ENCODE measurements around the gene PSMC4.

PSMC4 gene

DNA sequence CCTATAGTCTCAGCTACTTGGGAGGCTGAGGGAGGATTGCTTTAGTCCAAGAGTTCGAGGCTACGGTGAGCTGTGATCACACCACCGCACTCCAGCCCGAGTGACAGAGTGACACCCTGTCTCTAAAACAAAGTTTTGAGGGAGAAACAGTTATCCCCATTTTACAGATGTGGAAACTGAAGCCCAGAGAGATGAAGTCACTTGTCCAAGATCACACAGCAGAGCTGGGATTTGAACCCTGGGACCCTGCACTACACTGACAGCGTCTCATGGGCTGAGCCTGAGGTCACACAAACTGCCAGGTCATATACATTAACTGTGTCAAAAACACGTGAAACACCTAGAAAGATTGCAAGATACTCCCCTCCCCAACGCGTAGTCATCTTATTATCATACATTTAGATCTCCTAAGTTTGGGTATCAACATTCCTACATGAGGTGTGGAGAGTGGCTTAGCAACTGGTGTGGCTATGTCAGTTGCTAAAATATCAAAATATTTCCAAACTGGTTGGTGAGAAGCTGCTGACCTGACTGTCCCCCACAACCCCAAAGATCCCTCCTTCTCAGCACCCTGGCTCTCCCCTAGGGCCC, 44.7 kb upstream of the PSMC4 start:
- Histone ChIP-seq H3K9me3 (ENCODE audit: insufficient read depth, low read length) (no peaks in the 10 kb centered on the region), H4K20me1 (ENCODE audit: insufficient read depth, low read length) (no peaks in the 10 kb centered on the region), H3K4me2 (ENCODE audit: low read length) (no peak overlapping the region), H3K4me3 (ENCODE audit: low read length) (no peak overlapping the region), H3K4me1 (ENCODE audit: low read length) (no peaks in the 10 kb centered on the region), H3K27me3 (ENCODE audit: low read depth, low read length) (no peaks in the 10 kb centered on the region), H2AFZ (ENCODE audit: low read depth, low read length) (no peak overlapping the region), H3K36me3 (replicated peaks; ENCODE audit: low read depth, low read length) (no peaks in the 10 kb centered on the region), H3K27ac (ENCODE audit: low read length) (no peak overlapping the region), H3K9ac (ENCODE audit: low read length) (no peak overlapping the region), H3K79me2 (ENCODE audit: low read length) (no peaks in the 10 kb centered on the region)
- TF ChIP-seq, protein P1, sequence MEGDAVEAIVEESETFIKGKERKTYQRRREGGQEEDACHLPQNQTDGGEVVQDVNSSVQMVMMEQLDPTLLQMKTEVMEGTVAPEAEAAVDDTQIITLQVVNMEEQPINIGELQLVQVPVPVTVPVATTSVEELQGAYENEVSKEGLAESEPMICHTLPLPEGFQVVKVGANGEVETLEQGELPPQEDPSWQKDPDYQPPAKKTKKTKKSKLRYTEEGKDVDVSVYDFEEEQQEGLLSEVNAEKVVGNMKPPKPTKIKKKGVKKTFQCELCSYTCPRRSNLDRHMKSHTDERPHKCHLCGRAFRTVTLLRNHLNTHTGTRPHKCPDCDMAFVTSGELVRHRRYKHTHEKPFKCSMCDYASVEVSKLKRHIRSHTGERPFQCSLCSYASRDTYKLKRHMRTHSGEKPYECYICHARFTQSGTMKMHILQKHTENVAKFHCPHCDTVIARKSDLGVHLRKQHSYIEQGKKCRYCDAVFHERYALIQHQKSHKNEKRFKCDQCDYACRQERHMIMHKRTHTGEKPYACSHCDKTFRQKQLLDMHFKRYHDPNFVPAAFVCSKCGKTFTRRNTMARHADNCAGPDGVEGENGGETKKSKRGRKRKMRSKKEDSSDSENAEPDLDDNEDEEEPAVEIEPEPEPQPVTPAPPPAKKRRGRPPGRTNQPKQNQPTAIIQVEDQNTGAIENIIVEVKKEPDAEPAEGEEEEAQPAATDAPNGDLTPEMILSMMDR (IDR thresholded peaks at IDR 0.05; ENCODE audit: low read depth, low read length), result no peak
- no peak for TF ChIP-seq EZH2phosphoT487 (IDR thresholded peaks at IDR 0.05; ENCODE audit: low read depth)

DNA sequence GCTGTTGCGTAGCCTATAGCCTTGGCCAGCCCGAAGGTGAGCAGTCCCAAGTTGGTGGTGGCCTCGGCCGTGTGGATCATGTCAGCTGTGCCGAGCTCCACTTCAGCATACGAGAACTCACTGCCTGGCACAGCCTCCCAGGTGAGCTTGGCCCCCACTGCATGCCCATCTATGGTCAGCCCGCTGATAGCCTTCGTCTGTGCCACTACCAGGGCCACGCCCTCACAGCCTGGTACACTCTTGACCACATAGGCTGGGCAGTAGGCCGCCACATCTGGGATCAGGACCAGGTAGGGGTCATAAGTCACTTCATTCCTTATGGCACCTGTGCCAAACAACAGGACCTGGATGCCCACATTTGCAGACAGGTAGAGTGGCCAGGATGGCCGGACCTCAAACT, 43.9 kb upstream of the PSMC4 start:
- Histone ChIP-seq H3K79me2 (ENCODE audit: low read length) (no peaks in the 10 kb centered on the region), H3K4me3 (ENCODE audit: low read length) (no peak overlapping the region), H3K4me2 (ENCODE audit: low read length) (no peak overlapping the region), H3K9me3 (ENCODE audit: insufficient read depth, low read length) (no peaks in the 10 kb centered on the region), H4K20me1 (ENCODE audit: insufficient read depth, low read length) (no peaks in the 10 kb centered on the region), H3K9ac (ENCODE audit: low read length) (no peak overlapping the region), H3K27me3 (ENCODE audit: low read depth, low read length) (no peaks in the 10 kb centered on the region), H3K4me1 (ENCODE audit: low read length) (no peaks in the 10 kb centered on the region), H2AFZ (ENCODE audit: low read depth, low read length) (no peak overlapping the region), H3K27ac (ENCODE audit: low read length) (no peak overlapping the region), H3K36me3 (replicated peaks; ENCODE audit: low read depth, low read length) (no peaks in the 10 kb centered on the region)
- no peak for TF ChIP-seq EZH2phosphoT487 (IDR thresholded peaks at IDR 0.05; ENCODE audit: low read depth)
- TF ChIP-seq, protein P1 (IDR thresholded peaks at IDR 0.05; ENCODE audit: low read depth, low read length), result no peak

DNA sequence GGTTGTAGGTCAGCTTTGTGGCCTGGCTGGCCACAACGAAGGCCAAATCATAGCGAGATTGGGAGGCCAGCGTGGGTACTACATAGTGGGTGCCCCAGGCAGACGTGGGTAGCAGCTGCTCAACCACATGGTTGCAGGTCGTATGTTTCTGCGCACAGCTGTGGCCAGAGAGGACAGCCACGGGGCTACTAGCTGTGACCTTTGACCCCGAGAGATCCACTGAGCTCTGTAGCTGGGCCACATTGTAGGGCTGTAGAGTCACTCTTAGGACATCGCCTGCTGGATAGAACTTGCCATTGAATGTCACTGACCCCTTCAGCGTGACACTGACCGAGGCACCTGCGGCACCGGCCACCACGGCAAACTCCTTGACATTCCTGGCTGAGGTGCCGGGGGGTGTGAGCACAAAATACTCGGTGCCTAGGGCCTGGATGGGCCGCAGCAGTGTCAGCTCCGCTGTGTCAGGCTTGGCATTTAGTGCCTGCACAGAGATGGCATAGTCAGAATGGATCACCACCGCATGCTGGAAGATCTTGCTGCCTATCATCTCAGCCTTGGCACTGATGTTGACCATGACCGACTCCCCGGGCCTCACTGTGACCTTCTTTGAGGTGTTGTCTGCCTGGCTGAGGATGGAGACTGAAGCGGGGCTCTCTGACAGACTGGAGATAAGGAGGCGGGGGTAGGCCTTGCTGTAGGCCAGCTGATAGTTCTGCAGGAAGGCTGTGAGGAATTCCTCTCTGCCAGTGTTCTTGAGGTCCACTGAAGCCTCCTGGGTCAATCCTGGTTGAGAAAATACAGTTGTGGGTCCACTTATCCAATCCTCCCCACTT, 43.2 kb upstream of the PSMC4 start:
- Histone ChIP-seq H3K27ac (ENCODE audit: low read length) (no peak overlapping the region), H3K9ac (ENCODE audit: low read length) (no peak overlapping the region), H3K79me2 (ENCODE audit: low read length) (no peaks in the 10 kb centered on the region), H4K20me1 (ENCODE audit: insufficient read depth, low read length) (no peaks in the 10 kb centered on the region), H3K9me3 (ENCODE audit: insufficient read depth, low read length) (no peaks in the 10 kb centered on the region), H3K4me1 (ENCODE audit: low read length) (no peaks in the 10 kb centered on the region), H3K4me3 (ENCODE audit: low read length) (no peak overlapping the region), H2AFZ (ENCODE audit: low read depth, low read length) (no peak overlapping the region), H3K36me3 (replicated peaks; ENCODE audit: low read depth, low read length) (no peaks in the 10 kb centered on the region), H3K4me2 (ENCODE audit: low read length) (no peak overlapping the region), H3K27me3 (ENCODE audit: low read depth, low read length) (no peaks in the 10 kb centered on the region)
- TF ChIP-seq, protein P1 (IDR thresholded peaks at IDR 0.05; ENCODE audit: low read depth, low read length), result no peak
- TF ChIP-seq EZH2phosphoT487 (IDR thresholded peaks at IDR 0.05; ENCODE audit: low read depth), result no peak

DNA sequence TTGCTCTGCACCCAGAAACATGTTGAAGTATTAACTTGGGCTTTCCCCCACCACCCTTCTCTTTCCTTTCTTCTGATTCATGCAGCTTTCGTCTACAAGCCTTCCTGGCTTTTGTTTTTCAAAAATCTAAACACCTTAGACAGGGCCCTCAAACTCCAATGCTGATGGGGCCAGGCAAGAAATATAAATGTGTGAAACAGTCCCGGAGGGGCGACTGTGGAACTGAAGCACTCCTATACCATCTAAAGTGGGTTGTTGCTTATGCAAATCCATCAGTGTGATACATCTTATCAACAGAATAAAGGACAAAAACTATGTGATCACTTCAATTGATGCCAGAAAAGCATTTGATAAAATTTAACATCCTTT, 42.6 kb upstream of the PSMC4 start:
- H3K27me3 ChIP-seq (ENCODE audit: low read depth, low read length), result no peaks in the 10 kb centered on the region
- no peak overlapping the region for H3K27ac ChIP-seq (ENCODE audit: low read length)
- H3K4me1 ChIP-seq (ENCODE audit: low read length), result no peaks in the 10 kb centered on the region
- no peak overlapping the region for H3K4me2 ChIP-seq (ENCODE audit: low read length)
- no peak overlapping the region for H3K4me3 ChIP-seq (ENCODE audit: low read length)
- no peak for TF ChIP-seq EZH2phosphoT487 (IDR thresholded peaks at IDR 0.05; ENCODE audit: low read depth)
- TF ChIP-seq, protein P1 (IDR thresholded peaks at IDR 0.05; ENCODE audit: low read depth, low read length), result no peak
- H3K9ac ChIP-seq (ENCODE audit: low read length), result no peak overlapping the region
- H3K36me3 ChIP-seq (replicated peaks; ENCODE audit: low read depth, low read length), result no peaks in the 10 kb centered on the region
- no peak overlapping the region for H2AFZ ChIP-seq (ENCODE audit: low read depth, low read length)
- H4K20me1 ChIP-seq (ENCODE audit: insufficient read depth, low read length), result no peaks in the 10 kb centered on the region
- H3K9me3 ChIP-seq (ENCODE audit: insufficient read depth, low read length), result no peaks in the 10 kb centered on the region
- H3K79me2 ChIP-seq (ENCODE audit: low read length), result no peaks in the 10 kb centered on the region
